GM23338 (cell line): ENCODE results near the gene SENP3. TPM values are rescaled to one million over a fixed set of nuclear protein-coding genes. Genes with fewer than 3 reads are reported as not detected.

Source experiments
- ATAC-seq: fragments of 200-7000 bp; cut with Tn5 transposase; 3 replicates; pipeline ENCODE4 v1.9.1; 2020
- DNase-seq: peaks from one replicate; pipeline ENCODE4 v3.0.0-alpha.2; 2015; ENCODE audit warnings: low spot score
- H2AFZ ChIP-seq: fragments of 200-600 bp; sonication (generic); 2 replicates; pipeline ENCODE4 v1.8.0; 2016; ENCODE audit warnings: antibody characterized with exemption, mild to moderate bottlenecking, moderate library complexity
- H3F3A ChIP-seq: fragments of 200-600 bp; sonication (generic); replicated peaks from 2 replicates; pipeline ENCODE4 v1.8.0; 2017; ENCODE audit warnings: antibody characterized with exemption, mixed run types, low read depth
- H3K27ac ChIP-seq: fragments of 200-600 bp; sonication (generic); 2 replicates; pipeline ENCODE4 v1.6.1; 2016; ENCODE audit warnings: low read depth
- H3K27me3 ChIP-seq: fragments of 200-600 bp; sonication (generic); 2 replicates; pipeline ENCODE4 v1.8.0; 2016; ENCODE audit warnings: mild to moderate bottlenecking, mixed run types, moderate library complexity; ENCODE audit not compliant: insufficient read depth
- H3K36me3 ChIP-seq: fragments of 200-600 bp; sonication (generic); 2 replicates; pipeline ENCODE4 v1.8.0; 2016; ENCODE audit warnings: mild to moderate bottlenecking; ENCODE audit not compliant: insufficient read depth
- H3K4me1 ChIP-seq: fragments of 200-600 bp; sonication (generic); 2 replicates; pipeline ENCODE4 v1.8.0; 2016; ENCODE audit warnings: mild to moderate bottlenecking, moderate library complexity; ENCODE audit not compliant: insufficient read depth
- H3K4me2 ChIP-seq: fragments of 200-600 bp; sonication (generic); 2 replicates; pipeline ENCODE4 v1.7.1; 2017; ENCODE audit warnings: mixed run types
- H3K4me3 ChIP-seq: fragments of 200-600 bp; sonication (generic); 2 replicates; pipeline ENCODE4 v1.6.1; 2016; ENCODE audit warnings: mixed run types
- H3K79me2 ChIP-seq: fragments of 200-600 bp; sonication (generic); replicated peaks from 2 replicates; pipeline ENCODE4 v1.8.0; 2017; ENCODE audit warnings: mild to moderate bottlenecking; ENCODE audit not compliant: insufficient read depth
- H3K9me2 ChIP-seq: fragments of 200-600 bp; sonication (generic); 2 replicates; pipeline ENCODE4 v1.8.0; 2017; ENCODE audit not compliant: insufficient read depth
- H4K20me1 ChIP-seq: fragments of 200-600 bp; sonication (generic); replicated peaks from 2 replicates; pipeline ENCODE4 v1.8.0; 2017; ENCODE audit warnings: mild to moderate bottlenecking; ENCODE audit not compliant: insufficient read depth
- H3K27ac Mint-ChIP-seq: 2 replicates; pipeline ENCODE4 v1.8.0; 2020; ENCODE audit warnings: inconsistent platforms, mild to moderate bottlenecking, moderate library complexity, mixed read lengths
- H3K27me3 Mint-ChIP-seq: 3 replicates; pipeline ENCODE4 v1.8.0; 2022; ENCODE audit warnings: low read depth, mild to moderate bottlenecking, moderate library complexity, mixed read lengths, inconsistent platforms; ENCODE audit not compliant: insufficient read depth, poor library complexity
- H3K36me3 Mint-ChIP-seq: 3 replicates; pipeline ENCODE4 v1.8.0; 2021; ENCODE audit warnings: low read depth, mild to moderate bottlenecking, inconsistent platforms, moderate library complexity, mixed read lengths
- H3K4me1 Mint-ChIP-seq: 3 replicates; pipeline ENCODE4 v1.8.0; 2020; ENCODE audit warnings: mild to moderate bottlenecking, inconsistent platforms, mixed read lengths
- H3K4me3 Mint-ChIP-seq: 3 replicates; pipeline ENCODE4 v1.8.0; 2021; ENCODE audit warnings: moderate library complexity, mild to moderate bottlenecking, inconsistent platforms, mixed read lengths
- H3K9me3 Mint-ChIP-seq: 3 replicates; pipeline ENCODE4 v1.8.0; 2020; ENCODE audit warnings: moderate library complexity, mild to moderate bottlenecking, inconsistent platforms, mixed read lengths
- CTCF ChIP-seq, 2 experiments: fragments of 200-600 bp in 1 of 2; sonication (generic) in 1 of 2; conservative IDR thresholded peaks; 2 replicates each; pipeline versions ENCODE4 v1.5.1 to v1.6.1; 2016 to 2017; ENCODE audit warnings: antibody characterized with exemption in 2 of 2, low read depth in 2 of 2, mild to moderate bottlenecking in 2 of 2, moderate library complexity in 1 of 2
- EZH2 ChIP-seq: fragments of 200-600 bp; sonication (generic); IDR thresholded peaks from one replicate; pipeline ENCODE4 v1.8.0; 2017; ENCODE audit warnings: antibody characterized with exemption, mild to moderate bottlenecking, low read depth; ENCODE audit not compliant: unreplicated experiment
- polyA plus RNA-seq: library from polyadenylated mRNA; unstranded; fragments of >200 nt; fragmentation: Nextera tagmentation; extraction: Ambion mirVana; gene quantifications from 2 replicates; pipeline ENCODE4 v1.2.1, GENCODE V29; 2016
- total RNA-seq: library from RNA; depleted of rRNA; stranded (reverse); fragments of >200 nt; shearing (Covaris generic); gene quantifications from 2 replicates; pipeline ENCODE4 v1.2.3, GENCODE V29; 2014
- TF ChIP-seq, protein P1 (sequence below): fragments of 250-450 bp; sonication (Bioruptor Pico); IDR thresholded peaks from 2 replicates; pipeline ENCODE4 v1.5.0; 2020; ENCODE audit warnings: mild to moderate bottlenecking, moderate library complexity

The SENP3 gene
- total and polyA plus RNA-seq, 2 experiments from 2014 or later, result 6.5 to 138 TPM

- Histone ChIP-seq H4K20me1 (peaks cover 35% of the 10 kb centered on the region), H3K36me3 (no peaks in the 10 kb centered on the region), H2AFZ (peak overlapping the region; percentile 28; the same call in 1 of the 2 replicates), H3F3A (peaks cover 23% of the 10 kb centered on the region; the same call in 1 of the 2 replicates), H3K4me3 (peak overlapping the region; percentile 90), H3K4me2 (peak overlapping the region; percentile 97), H3K4me1 (peaks cover 26% of the 10 kb centered on the region), H3K79me2 (peaks cover 49% of the 10 kb centered on the region), H3K9me2 (no peaks in the 10 kb centered on the region), H3K27ac (0 out of 2 replicates have a peak overlapping the region, but pooled peaks have one; percentile 50), H3K27me3 (no peaks in the 10 kb centered on the region; the same call in 1 of the 2 replicates)
- Mint-ChIP-seq H3K27me3 (peaks cover 11% of the 10 kb centered on the region), H3K9me3 (no peaks in the 10 kb centered on the region; the same call in 2 of the 3 replicates), H3K4me1 (peaks cover 17% of the 10 kb centered on the region), H3K27ac (peak overlapping the region; percentile 18), H3K36me3 (peaks cover 14% of the 10 kb centered on the region), H3K4me3 (peak overlapping the region; percentile 80)
- ATAC-seq (no peak; the same call in 2 of the 3 replicates), DNase-seq (peak; percentile 17)
- TF ChIP-seq EZH2 (no peak), CTCF (conservative IDR thresholded peaks at IDR 0.05; ENCODE audit: low read depth in 2 of 2) (peak in 1 of 2 experiments; percentile 20; a peak in 1 of 4 replicates)
- TF ChIP-seq, protein P1, sequence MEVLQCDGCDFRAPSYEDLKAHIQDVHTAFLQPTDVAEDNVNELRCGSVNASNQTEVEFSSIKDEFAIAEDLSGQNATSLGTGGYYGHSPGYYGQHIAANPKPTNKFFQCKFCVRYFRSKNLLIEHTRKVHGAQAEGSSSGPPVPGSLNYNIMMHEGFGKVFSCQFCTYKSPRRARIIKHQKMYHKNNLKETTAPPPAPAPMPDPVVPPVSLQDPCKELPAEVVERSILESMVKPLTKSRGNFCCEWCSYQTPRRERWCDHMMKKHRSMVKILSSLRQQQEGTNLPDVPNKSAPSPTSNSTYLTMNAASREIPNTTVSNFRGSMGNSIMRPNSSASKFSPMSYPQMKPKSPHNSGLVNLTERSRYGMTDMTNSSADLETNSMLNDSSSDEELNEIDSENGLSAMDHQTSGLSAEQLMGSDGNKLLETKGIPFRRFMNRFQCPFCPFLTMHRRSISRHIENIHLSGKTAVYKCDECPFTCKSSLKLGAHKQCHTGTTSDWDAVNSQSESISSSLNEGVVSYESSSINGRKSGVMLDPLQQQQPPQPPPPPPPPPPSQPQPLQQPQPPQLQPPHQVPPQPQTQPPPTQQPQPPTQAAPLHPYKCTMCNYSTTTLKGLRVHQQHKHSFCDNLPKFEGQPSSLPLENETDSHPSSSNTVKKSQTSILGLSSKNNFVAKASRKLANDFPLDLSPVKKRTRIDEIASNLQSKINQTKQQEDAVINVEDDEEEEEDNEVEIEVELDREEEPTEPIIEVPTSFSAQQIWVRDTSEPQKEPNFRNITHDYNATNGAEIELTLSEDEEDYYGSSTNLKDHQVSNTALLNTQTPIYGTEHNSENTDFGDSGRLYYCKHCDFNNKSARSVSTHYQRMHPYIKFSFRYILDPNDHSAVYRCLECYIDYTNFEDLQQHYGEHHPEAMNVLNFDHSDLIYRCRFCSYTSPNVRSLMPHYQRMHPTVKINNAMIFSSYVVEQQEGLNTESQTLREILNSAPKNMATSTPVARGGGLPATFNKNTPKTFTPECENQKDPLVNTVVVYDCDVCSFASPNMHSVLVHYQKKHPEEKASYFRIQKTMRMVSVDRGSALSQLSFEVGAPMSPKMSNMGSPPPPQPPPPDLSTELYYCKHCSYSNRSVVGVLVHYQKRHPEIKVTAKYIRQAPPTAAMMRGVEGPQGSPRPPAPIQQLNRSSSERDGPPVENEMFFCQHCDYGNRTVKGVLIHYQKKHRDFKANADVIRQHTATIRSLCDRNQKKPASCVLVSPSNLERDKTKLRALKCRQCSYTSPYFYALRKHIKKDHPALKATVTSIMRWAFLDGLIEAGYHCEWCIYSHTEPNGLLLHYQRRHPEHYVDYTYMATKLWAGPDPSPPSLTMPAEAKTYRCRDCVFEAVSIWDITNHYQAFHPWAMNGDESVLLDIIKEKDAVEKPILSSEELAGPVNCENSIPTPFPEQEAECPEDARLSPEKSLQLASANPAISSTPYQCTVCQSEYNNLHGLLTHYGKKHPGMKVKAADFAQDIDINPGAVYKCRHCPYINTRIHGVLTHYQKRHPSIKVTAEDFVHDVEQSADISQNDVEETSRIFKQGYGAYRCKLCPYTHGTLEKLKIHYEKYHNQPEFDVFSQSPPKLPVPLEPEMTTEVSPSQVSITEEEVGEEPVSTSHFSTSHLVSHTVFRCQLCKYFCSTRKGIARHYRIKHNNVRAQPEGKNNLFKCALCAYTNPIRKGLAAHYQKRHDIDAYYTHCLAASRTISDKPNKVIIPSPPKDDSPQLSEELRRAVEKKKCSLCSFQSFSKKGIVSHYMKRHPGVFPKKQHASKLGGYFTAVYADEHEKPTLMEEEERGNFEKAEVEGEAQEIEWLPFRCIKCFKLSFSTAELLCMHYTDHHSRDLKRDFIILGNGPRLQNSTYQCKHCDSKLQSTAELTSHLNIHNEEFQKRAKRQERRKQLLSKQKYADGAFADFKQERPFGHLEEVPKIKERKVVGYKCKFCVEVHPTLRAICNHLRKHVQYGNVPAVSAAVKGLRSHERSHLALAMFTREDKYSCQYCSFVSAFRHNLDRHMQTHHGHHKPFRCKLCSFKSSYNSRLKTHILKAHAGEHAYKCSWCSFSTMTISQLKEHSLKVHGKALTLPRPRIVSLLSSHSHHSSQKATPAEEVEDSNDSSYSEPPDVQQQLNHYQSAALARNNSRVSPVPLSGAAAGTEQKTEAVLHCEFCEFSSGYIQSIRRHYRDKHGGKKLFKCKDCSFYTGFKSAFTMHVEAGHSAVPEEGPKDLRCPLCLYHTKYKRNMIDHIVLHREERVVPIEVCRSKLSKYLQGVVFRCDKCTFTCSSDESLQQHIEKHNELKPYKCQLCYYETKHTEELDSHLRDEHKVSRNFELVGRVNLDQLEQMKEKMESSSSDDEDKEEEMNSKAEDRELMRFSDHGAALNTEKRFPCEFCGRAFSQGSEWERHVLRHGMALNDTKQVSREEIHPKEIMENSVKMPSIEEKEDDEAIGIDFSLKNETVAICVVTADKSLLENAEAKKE (CRISPR knock-in tag), result no peak
Observed at GRCh38 chr17:7613769-7614424, 52.2 kb downstream of the SENP3 start.
